ENCODE results near the gene NEU2.
A peak's percentile ranks its signal among the peaks of the same experiment; 100 is the strongest.
"Not testable (repeated sequence)": the region's sequence is repeated elsewhere in the genome, so short reads cannot be mapped to it uniquely, and the experiment has no call there.

NEU2 gene

DNA sequence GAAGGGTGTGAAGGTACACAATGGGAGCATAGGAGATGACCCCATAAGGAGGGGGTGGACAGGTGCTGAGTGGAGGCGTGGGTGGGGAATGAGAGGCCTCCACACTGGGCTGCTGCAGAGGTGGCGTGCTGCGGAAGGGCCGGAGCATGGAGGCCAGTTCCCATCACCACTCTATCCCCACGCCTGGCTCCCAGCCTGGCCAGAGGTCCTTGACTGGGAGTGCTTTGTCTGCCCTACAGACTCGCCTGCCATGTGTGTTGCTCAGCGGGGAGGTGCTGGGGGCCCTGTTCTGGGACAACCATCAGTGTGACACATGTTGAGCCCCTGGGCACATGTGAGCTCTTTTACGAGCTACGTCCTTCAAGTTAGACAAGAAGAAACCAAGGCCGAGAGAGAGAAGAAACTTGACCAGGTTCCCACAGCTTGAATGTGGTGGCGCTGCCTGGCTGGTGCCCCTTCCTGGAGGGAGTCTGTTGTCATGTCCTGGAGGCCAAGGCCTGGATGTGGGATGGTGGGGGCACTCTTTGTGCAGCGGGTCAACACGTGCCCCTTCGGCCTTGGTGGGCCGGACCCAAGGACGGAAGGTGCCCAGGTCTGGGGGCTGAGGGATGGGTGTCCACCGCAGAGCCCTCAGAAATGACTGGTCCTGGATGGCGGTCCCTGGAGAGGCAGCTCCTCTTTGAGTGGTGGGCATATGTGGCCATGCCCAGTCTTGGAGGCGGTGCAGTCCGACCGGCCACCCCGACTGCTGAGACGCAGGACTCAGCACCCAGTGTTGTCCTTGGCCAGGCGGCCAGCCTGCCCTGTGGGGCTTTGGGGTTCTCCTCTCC is 26.5 kb downstream of the NEU2 start:
- no peak for DNase-seq

DNA sequence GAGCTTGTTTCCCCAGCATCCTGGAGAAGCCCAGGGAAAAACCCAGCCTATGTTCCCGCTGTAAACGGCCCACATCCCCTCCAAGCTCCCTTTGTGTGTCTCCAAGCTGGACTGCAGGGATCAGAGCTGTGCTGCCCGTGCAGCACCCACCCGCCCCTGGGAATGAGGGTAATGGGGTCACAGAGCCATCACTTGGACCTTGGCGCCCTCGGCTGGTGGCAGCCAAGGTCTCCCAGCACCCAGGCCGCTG is 27.0 kb downstream of the NEU2 start:
- DNase-seq = no peak

GRCh38 chr2:233059797-233060500 is 27.5 kb downstream of the NEU2 start, which contains the start of gene INPP5D:
INPP5D (plus strand) TSS chr2:233060342; CDS start chr2:233060479, 137 bp downstream.
- DNase-seq = peak; percentile 75

GRCh38 chr2:233060501-233060979 is 28.1 kb downstream of the NEU2 start:
- no peak for DNase-seq

DNA sequence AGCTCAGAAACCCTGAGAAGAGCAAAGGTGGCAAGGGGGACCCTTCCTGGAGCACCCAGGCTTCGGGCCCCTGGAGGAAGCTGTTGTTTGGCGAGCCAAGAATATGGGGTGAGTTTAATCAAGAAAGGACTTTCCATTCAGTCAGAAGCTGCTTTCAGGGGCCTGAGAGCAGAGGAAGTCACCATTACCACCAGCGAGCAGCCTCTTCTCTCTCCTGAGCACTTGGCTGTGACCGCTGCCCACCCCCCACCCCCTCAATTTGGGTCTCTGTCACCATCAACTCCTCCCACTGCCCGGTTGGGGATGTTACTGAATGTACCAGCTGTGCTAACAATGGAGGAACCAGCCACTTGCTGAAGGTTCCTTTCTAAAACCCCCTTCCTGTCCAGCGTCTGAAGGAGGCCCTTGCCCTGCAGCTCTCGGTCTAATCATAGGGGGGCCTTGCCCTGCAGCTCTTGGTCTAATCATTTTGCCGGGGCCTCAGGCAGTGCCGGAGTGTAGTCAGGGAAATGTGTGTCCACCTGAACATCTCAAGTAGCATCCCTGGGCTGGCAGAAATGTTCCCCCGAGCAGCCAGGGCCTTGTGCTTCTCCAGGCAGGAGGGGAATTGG is 28.6 kb downstream of the NEU2 start:
- peak; percentile 52 for DNase-seq

DNA sequence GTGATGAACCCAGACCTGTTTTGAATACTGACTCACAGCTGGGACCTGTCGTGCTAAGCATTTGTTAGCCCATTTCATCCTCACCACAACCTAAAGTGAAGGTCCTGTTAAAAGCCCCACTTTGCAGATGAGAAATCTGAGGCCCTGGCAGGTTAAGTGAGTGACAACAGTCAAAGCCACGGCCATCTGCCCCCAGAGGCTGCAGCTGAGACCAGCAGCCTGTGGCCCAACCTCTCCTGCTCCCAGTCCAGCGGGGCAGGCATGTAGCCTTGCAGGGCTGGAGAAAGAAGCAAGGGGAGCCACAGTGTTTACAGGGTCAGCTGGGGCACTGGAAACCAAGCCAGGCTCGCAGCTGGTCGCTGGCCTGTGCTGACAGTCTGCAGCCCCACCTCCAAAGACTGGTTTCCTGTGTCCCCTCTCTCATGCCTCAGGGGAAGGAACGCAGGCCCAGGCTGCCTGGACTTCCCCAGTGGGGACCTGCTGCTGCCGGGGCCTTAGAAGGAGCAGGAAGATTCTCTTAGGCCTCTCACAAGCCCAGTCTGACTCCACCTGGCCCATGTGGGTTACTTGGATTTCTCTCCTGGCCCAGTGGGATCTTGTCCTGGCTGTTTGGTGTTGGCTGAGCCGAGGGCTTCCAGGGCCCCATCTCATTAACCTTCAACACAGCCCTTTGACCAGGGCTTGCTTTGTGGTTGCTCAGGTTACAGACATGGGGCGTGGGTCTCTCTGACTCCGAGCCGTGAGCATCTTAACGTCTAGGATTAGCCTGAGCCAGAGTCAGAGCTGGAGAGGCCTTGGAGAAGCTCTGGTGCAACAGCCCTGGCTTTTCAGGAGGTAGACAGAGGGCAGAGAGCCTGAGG is 29.3 kb downstream of the NEU2 start:
- DNase-seq = peak; percentile 59

- DNase-seq = no peak
Measured at GRCh38 chr2:233062451-233062850, 30.0 kb downstream of the NEU2 start.

- no peak for DNase-seq
Measured at GRCh38 chr2:233062946-233063268, 30.4 kb downstream of the NEU2 start.

- DNase-seq = no peak
Measured at GRCh38 chr2:233063269-233063975, 30.9 kb downstream of the NEU2 start.

- DNase-seq = no peak
Measured at GRCh38 chr2:233063976-233064411, 31.5 kb downstream of the NEU2 start.

- no peak for DNase-seq
Measured at GRCh38 chr2:233064530-233065199, 32.2 kb downstream of the NEU2 start.

- DNase-seq = not testable (repeated sequence)
Measured at GRCh38 chr2:233065200-233065589, 32.7 kb downstream of the NEU2 start.

GRCh38 chr2:233065954-233066470 is 33.5 kb downstream of the NEU2 start:
- DNase-seq = no peak

DNA sequence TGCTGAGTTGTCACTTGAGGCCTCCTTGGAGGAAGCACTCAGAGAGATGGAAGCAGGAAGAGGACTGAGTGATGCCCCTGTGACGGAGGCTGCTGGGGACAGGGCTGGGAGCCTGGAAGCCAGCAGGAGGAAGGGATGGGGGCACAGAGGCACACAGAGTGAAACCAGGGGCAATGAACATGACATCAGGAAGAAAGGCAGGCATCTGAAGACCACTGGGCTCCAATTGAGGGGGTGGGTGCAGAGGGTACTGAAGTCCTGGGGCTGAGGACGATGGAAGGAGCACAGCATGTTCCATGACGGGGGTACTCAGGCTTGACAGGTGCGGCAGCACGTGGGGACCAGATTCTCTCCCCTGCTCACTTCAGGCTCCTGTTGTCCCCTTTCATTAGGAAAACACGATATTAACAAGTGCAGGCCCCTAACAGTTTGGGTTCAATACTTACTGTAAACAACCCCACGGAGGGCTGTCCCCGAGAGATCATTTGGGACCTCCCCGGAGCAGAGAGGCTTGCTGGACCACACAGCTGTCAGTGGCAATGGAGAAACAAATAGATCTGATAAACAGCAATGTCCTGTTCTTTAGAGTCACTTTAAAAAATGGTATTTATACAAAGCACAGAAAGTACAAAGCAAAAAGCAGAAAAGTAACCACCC is 36.4 kb downstream of the NEU2 start:
- DNase-seq = no peak

- DNase-seq = no peak
Measured at GRCh38 chr2:233072838-233073237, 40.4 kb downstream of the NEU2 start.

DNA sequence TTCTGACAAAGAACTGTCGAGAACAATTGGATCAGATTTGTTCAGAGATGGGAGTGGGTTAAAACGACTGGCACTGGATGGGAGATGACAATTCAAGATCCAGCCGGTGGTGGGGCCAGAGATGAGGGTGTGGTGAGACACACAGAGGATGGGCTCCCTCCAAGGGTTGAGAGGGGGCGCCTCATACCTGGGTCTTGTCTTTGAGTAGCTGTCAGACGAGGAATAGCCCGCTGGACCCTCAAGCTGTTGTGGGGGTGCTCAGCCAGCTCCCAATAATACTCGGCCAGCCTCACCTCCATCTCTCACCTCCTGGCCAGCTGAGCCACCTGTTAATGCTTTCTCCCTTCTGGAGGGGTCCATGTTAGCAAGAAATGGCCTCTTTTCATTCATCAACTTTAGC is 41.6 kb downstream of the NEU2 start:
- no peak for DNase-seq

DNA sequence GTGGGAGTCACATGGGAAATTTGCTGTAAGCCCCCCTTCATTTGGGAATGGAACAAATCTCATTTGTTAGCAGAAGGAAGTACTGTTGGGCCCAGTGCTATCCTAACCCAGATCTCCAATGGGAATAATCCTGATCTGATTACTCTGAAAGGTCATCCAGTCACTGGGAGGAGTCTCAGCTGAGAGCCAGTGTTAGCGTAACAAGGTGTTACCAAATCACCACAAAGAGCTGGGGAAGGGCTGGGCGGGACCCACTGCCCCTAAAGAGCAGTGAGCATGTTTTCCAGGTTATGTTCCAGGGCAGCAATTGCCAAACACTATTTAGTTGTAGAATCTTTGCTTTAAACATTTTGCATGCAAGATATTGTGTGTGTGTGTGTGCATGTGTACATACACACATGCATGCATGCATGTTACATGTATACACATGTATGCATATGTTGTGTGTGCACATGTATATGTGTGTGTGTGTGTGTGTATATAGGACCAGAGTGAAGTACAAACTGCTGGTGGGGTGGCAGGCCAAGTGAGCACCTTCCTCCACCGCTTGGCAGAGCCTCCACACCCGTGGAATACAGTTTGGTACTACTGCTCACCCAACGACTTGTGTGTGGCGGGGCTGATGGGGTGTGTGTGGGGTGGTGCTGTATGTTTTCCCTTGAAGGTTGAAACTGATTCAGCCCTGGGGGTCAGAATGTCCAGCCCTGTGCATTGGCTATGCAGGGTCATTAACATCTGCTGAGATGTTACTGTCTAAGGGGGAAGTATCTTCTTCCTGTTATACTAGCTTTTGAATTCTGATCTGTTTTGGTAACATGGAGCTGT is 42.9 kb downstream of the NEU2 start:
- DNase-seq = no peak

DNA sequence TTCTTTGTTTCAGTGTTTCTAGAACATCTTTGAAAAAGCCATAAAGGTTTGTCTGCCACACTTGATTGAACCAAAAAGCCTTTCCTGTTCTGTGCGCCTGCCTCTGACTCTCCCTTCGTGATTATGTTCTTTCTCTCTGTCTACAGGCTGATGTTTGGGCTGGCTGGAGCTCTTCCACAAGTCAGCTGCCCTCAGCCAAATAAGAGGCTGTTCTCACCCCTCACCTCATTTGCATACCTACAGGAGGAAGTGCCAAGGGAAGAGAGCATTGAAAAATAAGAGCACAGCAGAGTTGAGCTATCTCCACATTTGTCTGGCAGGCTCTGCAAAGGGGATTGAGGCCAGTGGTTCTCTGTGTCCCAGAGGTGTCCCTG is 43.5 kb downstream of the NEU2 start:
- no peak for DNase-seq

DNA sequence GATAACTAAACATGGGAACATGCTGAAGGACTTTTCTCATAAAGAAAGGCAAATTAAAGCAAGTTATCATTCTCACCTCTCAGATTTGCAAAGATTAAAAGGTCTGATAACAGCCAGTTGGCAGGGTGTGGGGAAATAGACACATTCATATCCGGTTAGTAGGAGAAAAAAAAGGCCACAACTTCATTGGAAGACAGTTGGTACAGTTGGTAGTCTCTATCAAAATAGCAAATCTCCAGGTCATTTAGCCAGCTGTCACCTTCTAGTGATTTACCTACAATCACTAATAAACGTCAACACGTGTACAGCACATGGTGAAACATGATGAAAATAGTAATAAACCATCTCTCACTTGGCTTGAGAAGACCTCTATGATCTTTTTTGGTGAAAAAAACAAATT is 44.3 kb downstream of the NEU2 start:
- DNase-seq = no peak

GRCh38 chr2:233079473-233079877 is 47.0 kb downstream of the NEU2 start:
- DNase-seq = no peak
